GM23338 (cell line): ENCODE measurements around the gene TAGLN. TPM values are rescaled to one million over a fixed set of nuclear protein-coding genes. Genes with fewer than 3 reads are reported as not detected.
A peak's percentile ranks its signal among the peaks of the same experiment; 100 is the strongest.

Source experiments
- ATAC-seq: fragments of 200-7000 bp; cut with Tn5 transposase; 3 replicates; pipeline ENCODE4 v1.9.1; 2020
- DNase-seq: peaks from one replicate; pipeline ENCODE4 v3.0.0-alpha.2; 2015; ENCODE audit warnings: low spot score
- H2AFZ ChIP-seq: fragments of 200-600 bp; sonication (generic); 2 replicates; pipeline ENCODE4 v1.8.0; 2016; ENCODE audit warnings: antibody characterized with exemption, mild to moderate bottlenecking, moderate library complexity
- H3F3A ChIP-seq: fragments of 200-600 bp; sonication (generic); replicated peaks from 2 replicates; pipeline ENCODE4 v1.8.0; 2017; ENCODE audit warnings: antibody characterized with exemption, mixed run types, low read depth
- H3K27ac ChIP-seq: fragments of 200-600 bp; sonication (generic); 2 replicates; pipeline ENCODE4 v1.6.1; 2016; ENCODE audit warnings: low read depth
- H3K27me3 ChIP-seq: fragments of 200-600 bp; sonication (generic); 2 replicates; pipeline ENCODE4 v1.8.0; 2016; ENCODE audit warnings: mild to moderate bottlenecking, mixed run types, moderate library complexity; ENCODE audit not compliant: insufficient read depth
- H3K36me3 ChIP-seq: fragments of 200-600 bp; sonication (generic); 2 replicates; pipeline ENCODE4 v1.8.0; 2016; ENCODE audit warnings: mild to moderate bottlenecking; ENCODE audit not compliant: insufficient read depth
- H3K4me1 ChIP-seq: fragments of 200-600 bp; sonication (generic); 2 replicates; pipeline ENCODE4 v1.8.0; 2016; ENCODE audit warnings: mild to moderate bottlenecking, moderate library complexity; ENCODE audit not compliant: insufficient read depth
- H3K4me2 ChIP-seq: fragments of 200-600 bp; sonication (generic); 2 replicates; pipeline ENCODE4 v1.7.1; 2017; ENCODE audit warnings: mixed run types
- H3K4me3 ChIP-seq: fragments of 200-600 bp; sonication (generic); 2 replicates; pipeline ENCODE4 v1.6.1; 2016; ENCODE audit warnings: mixed run types
- H3K79me2 ChIP-seq: fragments of 200-600 bp; sonication (generic); replicated peaks from 2 replicates; pipeline ENCODE4 v1.8.0; 2017; ENCODE audit warnings: mild to moderate bottlenecking; ENCODE audit not compliant: insufficient read depth
- H3K9me2 ChIP-seq: fragments of 200-600 bp; sonication (generic); 2 replicates; pipeline ENCODE4 v1.8.0; 2017; ENCODE audit not compliant: insufficient read depth
- H4K20me1 ChIP-seq: fragments of 200-600 bp; sonication (generic); replicated peaks from 2 replicates; pipeline ENCODE4 v1.8.0; 2017; ENCODE audit warnings: mild to moderate bottlenecking; ENCODE audit not compliant: insufficient read depth
- H3K27ac Mint-ChIP-seq: 2 replicates; pipeline ENCODE4 v1.8.0; 2020; ENCODE audit warnings: inconsistent platforms, mild to moderate bottlenecking, moderate library complexity, mixed read lengths
- H3K27me3 Mint-ChIP-seq: 3 replicates; pipeline ENCODE4 v1.8.0; 2022; ENCODE audit warnings: low read depth, mild to moderate bottlenecking, moderate library complexity, mixed read lengths, inconsistent platforms; ENCODE audit not compliant: insufficient read depth, poor library complexity
- H3K36me3 Mint-ChIP-seq: 3 replicates; pipeline ENCODE4 v1.8.0; 2021; ENCODE audit warnings: low read depth, mild to moderate bottlenecking, inconsistent platforms, moderate library complexity, mixed read lengths
- H3K4me1 Mint-ChIP-seq: 3 replicates; pipeline ENCODE4 v1.8.0; 2020; ENCODE audit warnings: mild to moderate bottlenecking, inconsistent platforms, mixed read lengths
- H3K4me3 Mint-ChIP-seq: 3 replicates; pipeline ENCODE4 v1.8.0; 2021; ENCODE audit warnings: moderate library complexity, mild to moderate bottlenecking, inconsistent platforms, mixed read lengths
- H3K9me3 Mint-ChIP-seq: 3 replicates; pipeline ENCODE4 v1.8.0; 2020; ENCODE audit warnings: moderate library complexity, mild to moderate bottlenecking, inconsistent platforms, mixed read lengths
- CREB1 ChIP-seq: fragments of 250-450 bp; sonication (Bioruptor Pico); IDR thresholded peaks from 2 replicates; pipeline ENCODE4 v1.5.0; 2020; ENCODE audit warnings: low read depth, mild to moderate bottlenecking, moderate library complexity
- EZH2 ChIP-seq: fragments of 200-600 bp; sonication (generic); IDR thresholded peaks from one replicate; pipeline ENCODE4 v1.8.0; 2017; ENCODE audit warnings: antibody characterized with exemption, mild to moderate bottlenecking, low read depth; ENCODE audit not compliant: unreplicated experiment
- EZH2phosphoT487 ChIP-seq: fragments of 200-600 bp; sonication (generic); IDR thresholded peaks from one replicate; pipeline ENCODE4 v1.8.1; 2018; ENCODE audit warnings: antibody characterized with exemption; ENCODE audit not compliant: unreplicated experiment
- NANOG ChIP-seq: IDR thresholded peaks from 2 replicates; pipeline ENCODE4 v1.6.1; 2016; ENCODE audit warnings: antibody characterized with exemption, borderline replicate concordance
- POLR2AphosphoS5 ChIP-seq: IDR thresholded peaks from 2 replicates; pipeline ENCODE4 v1.6.1; 2016; ENCODE audit warnings: antibody characterized with exemption, low read depth
- STAT1 ChIP-seq: IDR thresholded peaks from one replicate; pipeline ENCODE4 v1.6.1; 2016; ENCODE audit warnings: antibody characterized with exemption; ENCODE audit not compliant: unreplicated experiment
- ZNF114 ChIP-seq: fragments of 250-450 bp; sonication (Bioruptor Pico); IDR thresholded peaks from 2 replicates; pipeline ENCODE4 v1.5.0; 2020; ENCODE audit warnings: mild to moderate bottlenecking, moderate library complexity
- ZNF462 ChIP-seq: fragments of 250-450 bp; sonication (Bioruptor Pico); IDR thresholded peaks from 2 replicates; pipeline ENCODE4 v1.5.0; 2020; ENCODE audit warnings: mild to moderate bottlenecking, moderate library complexity
- polyA plus RNA-seq: library from polyadenylated mRNA; unstranded; fragments of >200 nt; fragmentation: Nextera tagmentation; extraction: Ambion mirVana; gene quantifications from 2 replicates; pipeline ENCODE4 v1.2.1, GENCODE V29; 2016
- total RNA-seq: library from RNA; depleted of rRNA; stranded (reverse); fragments of >200 nt; shearing (Covaris generic); gene quantifications from 2 replicates; pipeline ENCODE4 v1.2.3, GENCODE V29; 2014
- TF ChIP-seq, protein P1 (sequence below): IDR thresholded peaks from 2 replicates; pipeline ENCODE4 v1.6.1; 2016; ENCODE audit warnings: antibody characterized with exemption

TAGLN gene
- total and polyA plus RNA-seq, 2 experiments from 2014 or later, result 86.8 to 130 TPM

DNA sequence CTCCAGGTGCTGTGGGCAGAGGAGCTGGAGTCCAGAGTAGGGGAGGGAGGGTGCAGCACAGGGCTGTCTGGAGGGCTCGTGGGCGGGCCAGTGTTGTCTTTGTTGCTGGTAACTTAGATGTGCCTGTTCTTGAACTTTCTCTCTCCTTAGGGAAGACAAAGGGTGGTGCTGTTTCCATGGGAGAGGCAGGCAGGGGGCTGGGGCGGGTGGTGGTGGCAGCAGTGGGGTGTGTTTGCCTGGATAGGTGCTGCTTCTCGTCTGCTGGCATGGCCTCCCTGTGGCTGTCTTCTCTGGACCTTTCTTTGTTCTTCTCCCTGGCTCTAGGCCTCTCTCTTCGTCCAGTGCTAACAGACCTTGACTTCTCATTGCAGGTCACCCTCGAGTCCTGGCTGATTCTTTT is 12.2 kb upstream of the TAGLN start (continued):
- TF ChIP-seq, protein P1, sequence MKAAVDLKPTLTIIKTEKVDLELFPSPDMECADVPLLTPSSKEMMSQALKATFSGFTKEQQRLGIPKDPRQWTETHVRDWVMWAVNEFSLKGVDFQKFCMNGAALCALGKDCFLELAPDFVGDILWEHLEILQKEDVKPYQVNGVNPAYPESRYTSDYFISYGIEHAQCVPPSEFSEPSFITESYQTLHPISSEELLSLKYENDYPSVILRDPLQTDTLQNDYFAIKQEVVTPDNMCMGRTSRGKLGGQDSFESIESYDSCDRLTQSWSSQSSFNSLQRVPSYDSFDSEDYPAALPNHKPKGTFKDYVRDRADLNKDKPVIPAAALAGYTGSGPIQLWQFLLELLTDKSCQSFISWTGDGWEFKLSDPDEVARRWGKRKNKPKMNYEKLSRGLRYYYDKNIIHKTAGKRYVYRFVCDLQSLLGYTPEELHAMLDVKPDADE, result no peak
- TF ChIP-seq STAT1 (no peak), EZH2phosphoT487 (no peak), NANOG (no peak), CREB1 (CRISPR knock-in tag) (no peak)

DNA sequence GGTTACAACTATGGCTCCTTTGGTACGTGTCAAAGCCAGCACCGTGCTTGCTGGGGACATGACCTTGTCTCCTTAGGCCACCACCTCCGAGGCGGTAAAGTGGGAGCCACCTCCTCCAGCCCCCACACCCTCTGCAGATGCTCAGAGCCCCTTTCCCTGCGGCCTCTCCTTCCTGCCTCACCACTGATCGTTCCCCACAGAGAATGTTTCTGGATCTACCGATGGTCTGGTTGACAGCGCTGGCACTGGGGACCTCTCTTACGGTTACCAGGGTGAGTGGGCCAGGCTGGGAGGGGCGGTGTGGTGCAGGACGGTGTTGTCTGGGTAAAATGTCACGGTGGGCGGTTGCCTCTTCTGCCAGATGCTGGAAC is 11.8 kb upstream of the TAGLN start:
- Histone ChIP-seq H3K4me2 (no peak overlapping the region), H3K27me3 (no peaks in the 10 kb centered on the region), H3K27ac (no peak overlapping the region), H4K20me1 (no peaks in the 10 kb centered on the region), H3K4me3 (no peak overlapping the region), H3K79me2 (no peaks in the 10 kb centered on the region), H3F3A (no peaks in the 10 kb centered on the region), H3K36me3 (no peaks in the 10 kb centered on the region), H2AFZ (no peak overlapping the region), H3K4me1 (no peaks in the 10 kb centered on the region), H3K9me2 (no peaks in the 10 kb centered on the region)
- TF ChIP-seq EZH2, result no peak
- Mint-ChIP-seq H3K4me3 (no peak overlapping the region), H3K4me1 (no peaks in the 10 kb centered on the region; the same call in 2 of the 3 replicates), H3K27ac (0 out of 2 replicates have a peak overlapping the region, but pooled peaks have one; percentile 66), H3K9me3 (no peaks in the 10 kb centered on the region), H3K27me3 (peaks cover 13% of the 10 kb centered on the region), H3K36me3 (peaks cover 4% of the 10 kb centered on the region; the same call in 2 of the 3 replicates)
- ATAC-seq (no peak), DNase-seq (no peak)

GRCh38 chr11:117187799-117188481 is 11.2 kb upstream of the TAGLN start:
- TF ChIP-seq ZNF462 (CRISPR knock-in tag) (no peak), POLR2AphosphoS5 (no peak), ZNF114 (CRISPR knock-in tag) (no peak), NANOG (no peak)
- Mint-ChIP-seq H3K27ac (peak overlapping the region; percentile 36; the same call in 1 of the 2 replicates), H3K36me3 (peaks cover 4% of the 10 kb centered on the region; the same call in 2 of the 3 replicates), H3K27me3 (peaks cover 8% of the 10 kb centered on the region), H3K4me3 (no peak overlapping the region), H3K9me3 (no peaks in the 10 kb centered on the region), H3K4me1 (no peaks in the 10 kb centered on the region; the same call in 2 of the 3 replicates)
- no peak for DNase-seq
- no peaks in the 10 kb centered on the region for H4K20me1 ChIP-seq
- no peaks in the 10 kb centered on the region for H3K36me3 ChIP-seq
- H3K79me2 ChIP-seq, result no peaks in the 10 kb centered on the region
- no peaks in the 10 kb centered on the region for H3K4me1 ChIP-seq
- H3K9me2 ChIP-seq, result no peaks in the 10 kb centered on the region
- no peaks in the 10 kb centered on the region for H3F3A ChIP-seq
- H3K27me3 ChIP-seq, result no peaks in the 10 kb centered on the region
- H3K4me2 ChIP-seq, result no peak overlapping the region
- no peak overlapping the region for H3K27ac ChIP-seq
- ATAC-seq, result no peak
- H2AFZ ChIP-seq, result no peak overlapping the region
- H3K4me3 ChIP-seq, result no peak overlapping the region
